HFFc6 (cell line): ENCODE data around the gene TNKS1BP1. TPM values are rescaled to one million over a fixed set of nuclear protein-coding genes. Genes with fewer than 3 reads are reported as not detected.
"Not testable (repeated sequence)": the region's sequence is repeated elsewhere in the genome, so short reads cannot be mapped to it uniquely, and the experiment has no call there.

Experiments used
- DNase-seq: peaks from one replicate; pipeline ENCODE4 v3.0.0-alpha.2; 2018
- H3K27ac Mint-ChIP-seq: 2 replicates; pipeline ENCODE4 v1.8.0; 2020; ENCODE audit warnings: mild to moderate bottlenecking, mixed read lengths
- H3K27me3 Mint-ChIP-seq: 2 replicates; pipeline ENCODE4 v1.8.0; 2021; ENCODE audit warnings: mild to moderate bottlenecking, moderate library complexity, mixed read lengths; ENCODE audit not compliant: insufficient read depth
- H3K36me3 Mint-ChIP-seq: 2 replicates; pipeline ENCODE4 v1.8.0; 2021; ENCODE audit warnings: low read depth, mixed read lengths
- H3K4me1 Mint-ChIP-seq: 2 replicates; pipeline ENCODE4 v1.8.0; 2020; ENCODE audit warnings: low read depth, mixed read lengths
- H3K4me3 Mint-ChIP-seq: 2 replicates; pipeline ENCODE4 v1.8.0; 2020; ENCODE audit warnings: mild to moderate bottlenecking, moderate library complexity, mixed read lengths
- H3K9me3 Mint-ChIP-seq: 2 replicates; pipeline ENCODE4 v1.8.0; 2020; ENCODE audit warnings: mild to moderate bottlenecking, mixed read lengths
- total RNA-seq, 6 experiments: library from RNA; stranded (reverse); fragmentation: NEBNext Ultra II Directional; extraction: Animal tissue kit (Norgen Biotek cat#: 25700); gene quantifications; 2 replicates in 1 of 6; 3 replicates in 5 of 6; pipeline ENCODE4 v1.2.3, GENCODE V29; 2021
- TF ChIP-seq, protein P1 (sequence below): fragments of 200-600 bp; sonication (generic); IDR thresholded peaks from 2 replicates; pipeline ENCODE4 v1.5.0; 2021; ENCODE audit warnings: antibody characterized with exemption, mild to moderate bottlenecking

The TNKS1BP1 gene
- total RNA-seq, 6 experiments from 2014 or later = 118 to 134 (median 123) TPM

GRCh38 chr11:57340039-57340615, 15.4 kb upstream of the TNKS1BP1 start:
- Mint-ChIP-seq H3K4me1 (peaks cover 11% of the 10 kb centered on the region), H3K36me3 (0 out of 2 replicates have a peak, but pooled peaks cover under 1% of the 10 kb centered on the region), H3K27me3 (peaks cover 18% of the 10 kb centered on the region), H3K4me3 (no peak overlapping the region), H3K27ac (no peak overlapping the region), H3K9me3 (no peaks in the 10 kb centered on the region)
- TF ChIP-seq, protein P1, sequence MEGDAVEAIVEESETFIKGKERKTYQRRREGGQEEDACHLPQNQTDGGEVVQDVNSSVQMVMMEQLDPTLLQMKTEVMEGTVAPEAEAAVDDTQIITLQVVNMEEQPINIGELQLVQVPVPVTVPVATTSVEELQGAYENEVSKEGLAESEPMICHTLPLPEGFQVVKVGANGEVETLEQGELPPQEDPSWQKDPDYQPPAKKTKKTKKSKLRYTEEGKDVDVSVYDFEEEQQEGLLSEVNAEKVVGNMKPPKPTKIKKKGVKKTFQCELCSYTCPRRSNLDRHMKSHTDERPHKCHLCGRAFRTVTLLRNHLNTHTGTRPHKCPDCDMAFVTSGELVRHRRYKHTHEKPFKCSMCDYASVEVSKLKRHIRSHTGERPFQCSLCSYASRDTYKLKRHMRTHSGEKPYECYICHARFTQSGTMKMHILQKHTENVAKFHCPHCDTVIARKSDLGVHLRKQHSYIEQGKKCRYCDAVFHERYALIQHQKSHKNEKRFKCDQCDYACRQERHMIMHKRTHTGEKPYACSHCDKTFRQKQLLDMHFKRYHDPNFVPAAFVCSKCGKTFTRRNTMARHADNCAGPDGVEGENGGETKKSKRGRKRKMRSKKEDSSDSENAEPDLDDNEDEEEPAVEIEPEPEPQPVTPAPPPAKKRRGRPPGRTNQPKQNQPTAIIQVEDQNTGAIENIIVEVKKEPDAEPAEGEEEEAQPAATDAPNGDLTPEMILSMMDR = peak; percentile 34
- no peak for DNase-seq

GRCh38 chr11:57339328-57339727, 14.6 kb upstream of the TNKS1BP1 start:
- Mint-ChIP-seq H3K27ac (no peak overlapping the region), H3K9me3 (no peaks in the 10 kb centered on the region)
- no peak for DNase-seq

DNA sequence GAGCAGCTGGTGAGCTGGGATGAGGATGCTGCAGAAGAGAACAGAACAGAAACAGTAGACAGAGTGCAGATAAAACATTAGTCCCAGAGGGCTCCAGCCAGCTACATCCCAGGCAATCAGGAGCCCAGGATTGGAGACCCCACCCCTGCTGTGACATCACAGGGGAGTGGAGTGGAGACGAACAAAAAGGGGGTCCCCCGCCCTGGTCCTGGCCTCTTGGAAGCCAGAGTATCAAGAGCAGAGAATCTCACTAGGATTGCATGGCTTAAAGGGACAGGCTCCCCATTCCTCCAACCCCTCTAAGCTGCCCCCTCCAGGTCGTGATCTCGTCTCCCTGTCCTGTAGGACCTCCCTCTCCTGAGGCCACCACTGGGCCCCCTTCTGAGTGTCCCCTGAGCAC, 13.4 kb upstream of the TNKS1BP1 start, which contains the start of gene P2RX3:
P2RX3 (plus strand) TSS at position 211 of the 400 bp plus-strand sequence. CDS start 199 bp downstream, outside the sequence.
- H3K27ac Mint-ChIP-seq = no peak within 1 kb of the TSS
- H3K27me3 Mint-ChIP-seq = peaks cover 18% of the 10 kb centered on the region
- H3K9me3 Mint-ChIP-seq = no peaks in the 10 kb centered on the region
- peaks cover 14% of the 10 kb centered on the region; the same call in 1 of the 2 replicates for H3K36me3 Mint-ChIP-seq
- no peak within 1 kb of the TSS for H3K4me3 Mint-ChIP-seq
- DNase-seq = no peak
- TF ChIP-seq, protein P1 = no peak
- H3K4me1 Mint-ChIP-seq = peaks cover 24% of the 10 kb centered on the region

More at GRCh38 chr11:57339328-57339727, 14.6 kb upstream of the TNKS1BP1 start:
- Mint-ChIP-seq H3K4me3 (no peak overlapping the region), H3K36me3 (peaks cover 8% of the 10 kb centered on the region; the same call in 1 of the 2 replicates), H3K4me1 (peaks cover 19% of the 10 kb centered on the region), H3K27me3 (peaks cover 18% of the 10 kb centered on the region)
- TF ChIP-seq, protein P1 = no peak

- not testable (repeated sequence) for DNase-seq, H3K27ac Mint-ChIP-seq, H3K4me3 Mint-ChIP-seq, H3K9me3 Mint-ChIP-seq
- H3K27me3 Mint-ChIP-seq = peaks cover 16% of the 10 kb centered on the region
- H3K36me3 Mint-ChIP-seq = peaks cover 20% of the 10 kb centered on the region
- H3K4me1 Mint-ChIP-seq = peaks cover 24% of the 10 kb centered on the region
These were observed 12.1 kb upstream of the TNKS1BP1 start for GRCh38 chr11:57336856-57337255.

DNA sequence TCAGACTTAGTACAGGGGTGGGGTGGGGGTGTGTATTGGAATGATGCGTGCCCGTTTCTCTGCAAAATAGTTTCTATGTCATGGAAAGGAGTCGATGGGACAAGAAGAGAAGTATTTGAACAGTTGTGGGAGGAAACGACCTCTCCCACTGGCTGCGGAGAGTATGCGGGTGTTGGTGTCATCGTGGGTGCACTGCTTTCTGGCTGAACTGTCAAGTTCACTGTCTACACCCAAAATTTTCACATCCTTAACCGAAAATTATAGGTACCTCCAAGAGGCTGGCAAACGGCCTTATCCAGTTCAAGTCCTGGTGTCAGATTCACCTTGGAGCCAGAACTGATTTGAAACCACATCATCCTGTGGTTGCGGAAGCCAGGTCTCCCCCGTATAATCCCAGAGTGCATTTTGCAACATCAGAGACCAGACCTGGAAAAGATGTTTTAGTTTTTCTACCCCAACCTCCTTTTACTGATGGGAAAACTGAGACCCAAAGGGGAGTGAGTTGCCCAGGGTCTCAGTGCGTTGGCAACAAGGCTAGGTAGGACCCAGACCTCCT, 11.4 kb upstream of the TNKS1BP1 start:
- no peak for DNase-seq
- peaks cover 13% of the 10 kb centered on the region for H3K27me3 Mint-ChIP-seq
- peaks cover 24% of the 10 kb centered on the region for H3K4me1 Mint-ChIP-seq
- H3K9me3 Mint-ChIP-seq = no peaks in the 10 kb centered on the region
- H3K36me3 Mint-ChIP-seq = peaks cover 24% of the 10 kb centered on the region
- H3K4me3 Mint-ChIP-seq = peak overlapping the region; percentile 98
- H3K27ac Mint-ChIP-seq = peak overlapping the region; percentile 96
- TF ChIP-seq, protein P1 = no peak
